Measurements from ENCODE around the gene LEPROT. TPM values are rescaled to one million over a fixed set of nuclear protein-coding genes. Genes with fewer than 3 reads are reported as not detected.

The LEPROT gene
- total and polyA plus RNA-seq, 10 of the 15 experiments (the other 5 are each of a cell fraction or from before 2014, with no cell fraction given) = 14.9 to 38.1 (median 17.4) TPM

- intact Hi-C loops (cut with micrococcal nuclease; ENCODE audit: unreplicated experiment) (no loop called here), in situ Hi-C loops (cut with MboI) (loop anchor here (10.0 kb wide), 1 partner anchor 823 kb away; no protein-coding TSS in a partner anchor)
- Histone ChIP-seq H3K79me2 (ENCODE audit: control insufficient read depth, insufficient read depth, low read length) (peaks cover 33% of the 10 kb centered on the region), H3K27me3 (replicated peaks in 1 of 2; ENCODE audit: control insufficient read depth in 2 of 2, insufficient read depth in 2 of 2, low read length in 1 of 2) (no peaks in the 10 kb centered on the region), H3K4me2 (ENCODE audit: control insufficient read depth, insufficient read depth) (peak overlapping the region; percentile 93), H3K4me1 (ENCODE audit: control insufficient read depth, insufficient read depth, low read length) (peaks cover 6% of the 10 kb centered on the region), H3K9ac (ENCODE audit: control insufficient read depth, insufficient read depth, low read length) (peak overlapping the region; percentile 94), H3K4me3 (peak overlapping the region; percentile 95), H3K27ac (ENCODE audit: control insufficient read depth, insufficient read depth) (peak overlapping the region; percentile 87), H2AFZ (ENCODE audit: control insufficient read depth, low read depth, low read length) (peak overlapping the region; percentile 88), H4K20me1 (ENCODE audit: control insufficient read depth, insufficient read depth) (no peaks in the 10 kb centered on the region), H3K36me3 (ENCODE audit: control insufficient read depth in 2 of 2, insufficient read depth in 2 of 2, low read length in 1 of 2) (peaks cover 4% of the 10 kb centered on the region in 2 experiments; a peak in 1 of 4 replicates), H3K9me3 (replicated peaks; ENCODE audit: control insufficient read depth, insufficient read depth, low read length) (no peaks in the 10 kb centered on the region; the same call in 2 of the 3 replicates)
- TF ChIP-seq USF1 (IDR thresholded peaks at IDR 0.05; ENCODE audit: borderline replicate concordance, extremely low read length, insufficient read depth, low read depth, low read length) (no peak), ZNF207 (IDR thresholded peaks at IDR 0.05; ENCODE audit: borderline replicate concordance) (no peak), RUNX3 (IDR thresholded peaks at IDR 0.05; ENCODE audit: low read length) (no peak), SPI1 (IDR thresholded peaks at IDR 0.05; ENCODE audit: borderline replicate concordance, insufficient read depth, low read depth, low read length) (peak; percentile 29; the same call in 1 of the 2 replicates), SIX5 (IDR thresholded peaks at IDR 0.05; ENCODE audit: low read depth, low read length, severe bottlenecking) (no peak), EZH2 (IDR thresholded peaks at IDR 0.05; ENCODE audit: borderline replicate concordance, control insufficient read depth, low read depth, low read length) (no peak), ZBED1 (IDR thresholded peaks at IDR 0.05; ENCODE audit: borderline replicate concordance) (no peak), POLR2AphosphoS2 (IDR thresholded peaks at IDR 0.05; ENCODE audit: low read depth, low read length) (no peak), SKIL (IDR thresholded peaks at IDR 0.05; ENCODE audit: low read depth, poor library complexity, severe bottlenecking) (no peak), NFXL1 (IDR thresholded peaks at IDR 0.05; ENCODE audit: borderline replicate concordance) (no peak), BHLHE40 (IDR thresholded peaks at IDR 0.05; ENCODE audit: borderline replicate concordance in 1 of 2, low read depth in 2 of 2, low read length in 1 of 2) (peak in 1 of 2 experiments; percentile 38; a peak in 1 of 4 replicates)
- DNase-seq (ENCODE audit: low read depth, low spot score) (no peak), ATAC-seq (no peak), FAIRE-seq (no peak)
- no TSS peak for BruUV-seq (replicated peaks)
- RAD21 ChIA-PET (ENCODE audit: unreplicated experiment) = no interaction called here
- CTCF ChIA-PET = interaction anchor here (1.3 to 1.4 kb wide), 2 partner anchors 10 to 38 kb away, joined by 5 to 11 read pairs; no protein-coding TSS in a partner anchor
- 12% methylated on average over 13 of the region's 13 CpGs for WGBS (ENCODE audit: insufficient coverage, insufficient replicate concordance, low lambda C conversion rate, missing lambda C conversion rate)
- SMC1A ChIA-PET (ENCODE audit: uncharacterized antibody, unreplicated experiment) = interaction anchor here (1.5 kb wide), 1 partner anchor 20 kb away, joined by 4 read pairs; no protein-coding TSS in a partner anchor
- POLR2A ChIA-PET = no interaction called here
Measured at GRCh38 chr1:65421351-65422025, 1.0 kb downstream of the LEPROT start.
